ENCODE measurements around the gene FNDC11.

FNDC11 gene

GRCh38 chr20:63582382-63583063, 28.6 kb downstream of the FNDC11 start:
- DNase-seq, result no peak

DNA sequence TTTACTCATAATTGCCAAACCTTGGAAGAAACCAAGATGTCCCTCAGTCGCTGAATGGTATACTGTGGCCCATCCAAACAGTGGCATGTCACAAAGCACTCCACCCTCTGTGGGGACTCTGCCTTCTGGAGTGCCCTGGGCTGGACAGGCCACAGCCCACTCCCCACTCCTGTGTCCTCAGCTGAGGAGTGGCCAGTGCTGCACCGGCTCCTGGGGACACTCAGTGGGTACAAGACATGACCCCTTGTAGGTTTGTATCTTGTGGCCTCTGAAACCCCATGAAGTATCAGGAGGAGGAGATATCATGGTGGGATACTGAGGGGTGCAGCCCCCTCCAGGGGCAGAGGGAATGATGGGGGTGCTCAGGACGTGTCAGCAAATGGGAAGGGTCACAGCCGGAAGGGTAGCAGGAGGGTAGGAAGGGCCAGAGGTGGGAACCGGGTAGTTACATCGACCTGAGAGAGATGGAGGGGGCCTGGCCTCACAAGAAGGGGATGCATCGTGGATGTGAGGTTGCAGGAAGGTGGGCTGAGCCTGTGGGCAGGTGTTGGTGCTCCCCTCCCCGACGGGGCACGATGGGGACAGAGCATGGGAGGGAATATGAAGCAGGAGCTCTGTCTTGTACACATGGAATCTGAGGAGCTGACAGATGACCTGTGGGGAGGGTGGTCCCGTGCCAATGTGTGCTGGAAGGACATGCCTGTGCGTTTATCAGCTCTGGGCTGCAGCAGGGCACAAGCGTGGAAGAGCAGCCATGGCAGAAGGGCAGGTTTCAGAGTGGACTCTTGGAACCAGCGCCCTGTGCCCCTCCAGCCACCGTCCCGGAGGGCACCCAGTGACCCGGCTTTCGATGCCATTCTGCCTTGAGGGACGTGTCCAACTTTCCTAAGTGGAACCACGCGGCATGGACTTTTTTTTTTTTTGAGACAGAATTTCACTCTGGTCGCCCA, 31.9 kb downstream of the FNDC11 start:
- DNase-seq, result no peak

- no peak for DNase-seq
Observed at GRCh38 chr20:63586797-63587196, 32.8 kb downstream of the FNDC11 start.

GRCh38 chr20:63587256-63587655, 33.3 kb downstream of the FNDC11 start:
- no peak for DNase-seq

DNA sequence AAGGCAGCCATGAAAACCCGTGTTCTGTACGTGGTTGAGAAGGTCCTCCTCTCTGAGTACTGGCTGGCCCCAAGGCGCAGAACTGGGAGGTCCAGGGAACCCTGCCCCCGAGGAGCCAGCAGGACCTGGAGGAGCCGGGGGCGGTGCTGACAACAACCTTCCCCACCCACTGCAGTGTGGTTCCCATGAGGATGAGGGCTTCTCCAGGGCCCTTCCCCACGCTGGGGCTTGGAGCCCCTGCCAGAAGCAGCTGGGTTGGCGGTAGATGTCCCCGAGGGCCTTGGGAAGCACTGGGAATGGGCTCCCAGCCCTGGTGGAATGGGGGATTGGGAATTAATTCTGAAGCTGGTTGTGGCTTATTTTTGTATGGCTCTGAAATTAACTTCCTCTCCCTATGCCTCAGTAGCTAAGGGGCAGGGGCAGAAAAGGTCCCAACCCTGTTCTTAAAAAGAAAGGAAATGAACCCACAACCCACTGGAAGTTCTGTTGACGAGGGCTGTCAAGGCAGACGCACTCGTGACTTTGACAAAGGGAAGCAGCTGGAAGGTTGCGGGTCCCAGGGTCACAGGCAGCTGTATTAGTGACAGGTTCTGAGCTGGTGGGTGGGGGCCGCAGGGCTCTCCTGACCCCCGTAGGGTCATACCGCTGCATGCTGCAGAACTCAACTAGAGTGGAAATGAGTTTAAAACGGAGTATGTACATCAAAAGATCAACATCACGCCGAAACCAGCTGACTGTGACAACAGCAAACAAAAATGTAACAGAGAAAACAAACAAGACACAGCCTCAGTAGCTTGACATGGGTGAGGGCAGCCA, 34.0 kb downstream of the FNDC11 start:
- no peak for DNase-seq

DNA sequence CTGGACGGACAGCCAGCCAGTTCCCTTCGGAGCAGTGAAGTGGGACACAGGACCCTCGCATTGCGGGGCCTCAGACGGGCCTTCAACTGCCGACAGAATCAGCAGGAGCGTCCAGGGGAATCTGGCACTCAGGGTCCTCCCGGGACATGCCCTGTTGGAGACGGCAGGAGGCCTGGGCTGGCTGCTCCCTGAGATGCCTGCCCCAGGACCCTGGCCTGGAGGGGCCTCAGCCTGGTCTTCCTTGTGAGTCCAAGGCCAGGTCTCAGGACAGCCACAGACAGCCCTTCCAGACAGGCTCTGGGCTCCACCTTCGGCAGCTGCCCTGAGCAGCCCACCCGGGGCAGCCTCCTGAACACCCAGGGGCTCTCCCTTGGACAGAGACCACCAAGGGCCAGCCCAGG, 34.7 kb downstream of the FNDC11 start:
- DNase-seq, result no peak

DNA sequence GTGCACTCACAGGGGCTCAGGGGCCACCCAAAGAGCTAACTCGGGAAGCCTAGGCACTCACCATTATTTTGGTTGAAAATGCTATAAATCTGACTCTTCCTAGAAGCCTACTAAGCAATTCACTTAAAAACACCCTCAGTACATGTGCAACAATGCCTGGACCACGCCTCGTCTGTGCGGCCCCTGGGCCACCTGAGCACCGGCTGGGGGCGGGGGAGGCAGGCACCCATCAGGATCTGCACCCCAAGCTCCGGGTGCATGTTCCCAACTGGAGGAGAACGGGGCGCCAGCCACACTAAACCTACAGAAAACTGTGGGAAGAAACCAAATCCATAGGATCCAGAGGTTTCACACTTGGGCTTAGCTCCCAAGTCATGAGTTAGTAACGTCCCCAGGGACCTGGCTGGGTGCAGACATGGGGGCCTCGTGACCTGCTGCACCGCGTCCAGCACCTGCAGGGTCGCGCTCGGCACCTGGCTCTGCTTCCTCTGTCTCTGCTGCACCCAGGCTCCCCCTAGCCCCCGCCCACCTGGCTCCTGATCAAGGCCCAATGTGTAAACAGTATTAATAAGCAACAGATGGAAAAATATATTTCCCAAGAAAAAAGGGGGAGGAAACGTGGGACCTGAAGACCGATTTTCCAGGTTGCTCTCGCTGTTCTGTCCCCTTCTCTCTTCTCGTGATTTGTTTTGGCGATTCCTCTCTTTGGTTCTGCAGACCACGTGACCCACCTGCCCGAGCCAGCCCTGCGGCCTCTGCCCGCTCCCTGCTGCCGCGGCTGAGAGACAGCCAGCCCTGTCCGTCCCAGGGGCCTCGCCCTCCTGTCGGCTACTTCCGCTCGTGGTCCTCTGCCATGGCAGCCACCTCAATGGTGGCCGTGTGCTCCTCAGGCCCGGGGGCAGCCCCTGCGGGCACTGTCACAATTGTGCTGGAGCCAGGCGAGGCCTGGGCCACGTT, 35.6 kb downstream of the FNDC11 start:
- no peak for DNase-seq

DNA sequence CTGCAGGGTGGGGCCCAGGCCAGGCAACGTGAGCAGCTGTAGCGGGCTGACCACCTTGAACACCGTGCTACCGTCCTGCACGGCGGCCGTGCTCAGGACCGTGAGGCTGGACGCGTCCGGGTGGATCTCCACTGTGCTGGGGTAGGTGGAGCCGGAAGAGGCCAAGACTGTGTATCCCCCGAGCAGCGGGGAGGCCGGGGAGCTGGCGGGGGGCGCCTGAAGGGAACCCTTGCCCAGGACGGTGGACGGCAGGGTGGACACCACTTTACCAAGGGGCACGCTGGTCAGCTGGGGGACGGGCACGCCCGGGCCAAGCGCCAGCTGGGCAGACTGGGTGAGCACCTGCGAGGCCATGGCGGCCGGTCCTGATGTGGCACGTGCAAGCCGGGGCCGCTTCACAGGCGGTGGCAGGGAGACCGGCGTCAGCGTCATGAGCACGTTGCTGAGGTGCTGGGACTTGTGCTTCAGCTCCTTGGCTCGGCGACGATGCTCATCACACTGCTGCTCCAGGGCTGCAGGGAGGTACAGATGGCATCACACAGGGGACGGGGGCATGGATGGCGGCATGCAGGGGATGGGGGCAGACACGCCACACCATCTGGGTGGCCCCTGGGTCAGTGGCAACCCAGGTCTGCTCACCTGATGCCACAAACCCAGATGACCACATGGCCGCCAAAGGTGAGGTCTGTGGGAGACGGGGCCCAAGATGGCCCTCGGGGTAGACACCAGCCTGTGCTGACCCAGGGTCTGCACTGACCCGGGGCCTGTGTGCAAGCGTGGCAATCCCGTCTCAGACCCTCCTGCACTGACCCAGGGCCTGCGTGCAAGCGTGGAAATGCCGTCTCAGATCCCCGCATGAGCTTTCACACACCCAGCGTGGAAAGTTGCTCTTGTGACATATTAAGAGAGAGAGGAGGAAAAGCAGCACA, 36.5 kb downstream of the FNDC11 start:
- DNase-seq, result no peak

DNA sequence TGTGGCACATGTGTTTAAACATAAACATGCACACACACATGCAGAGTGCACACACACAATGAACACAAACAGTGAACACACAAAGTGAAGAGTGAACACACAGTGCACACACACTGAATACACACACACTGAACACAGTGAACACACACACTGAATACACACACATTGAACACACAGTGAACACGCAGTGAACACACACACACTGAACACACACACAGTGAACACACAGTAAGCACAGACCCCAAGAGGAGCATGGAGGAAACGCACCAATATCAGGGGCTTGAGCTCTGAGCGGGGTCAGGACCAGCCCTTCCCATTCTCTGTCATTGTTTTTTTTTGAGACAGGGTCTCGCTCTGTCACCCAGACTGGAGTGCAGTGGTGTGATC, 37.2 kb downstream of the FNDC11 start:
- no peak for DNase-seq

DNA sequence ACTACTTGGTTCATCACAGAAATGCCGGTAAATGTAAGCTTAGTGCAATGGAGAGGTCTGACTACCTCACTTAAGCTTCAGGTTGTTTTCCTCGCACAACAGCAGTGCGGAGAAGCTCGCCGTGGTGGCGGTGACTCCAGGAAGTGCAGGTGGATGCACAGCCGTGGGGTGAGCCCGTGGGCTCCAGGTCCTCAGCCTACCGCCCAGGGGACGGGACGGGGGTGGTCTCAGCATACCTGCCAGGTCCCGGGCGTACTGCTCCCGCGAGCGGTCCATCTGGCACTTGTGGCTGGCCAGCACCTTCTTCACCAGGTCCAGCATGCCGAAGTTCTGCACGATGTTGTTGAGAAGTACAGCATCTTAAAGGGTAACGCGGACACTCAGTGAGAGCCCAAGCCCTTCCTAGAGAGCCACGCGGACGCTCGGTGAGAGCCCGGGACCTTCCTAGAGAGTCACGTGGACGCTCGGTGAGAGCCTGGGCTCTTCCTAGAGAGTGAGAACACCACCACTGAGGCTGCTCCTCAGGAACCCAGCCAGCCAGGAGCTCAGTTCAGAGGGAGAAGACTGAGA, 37.9 kb downstream of the FNDC11 start:
- DNase-seq, result no peak

DNA sequence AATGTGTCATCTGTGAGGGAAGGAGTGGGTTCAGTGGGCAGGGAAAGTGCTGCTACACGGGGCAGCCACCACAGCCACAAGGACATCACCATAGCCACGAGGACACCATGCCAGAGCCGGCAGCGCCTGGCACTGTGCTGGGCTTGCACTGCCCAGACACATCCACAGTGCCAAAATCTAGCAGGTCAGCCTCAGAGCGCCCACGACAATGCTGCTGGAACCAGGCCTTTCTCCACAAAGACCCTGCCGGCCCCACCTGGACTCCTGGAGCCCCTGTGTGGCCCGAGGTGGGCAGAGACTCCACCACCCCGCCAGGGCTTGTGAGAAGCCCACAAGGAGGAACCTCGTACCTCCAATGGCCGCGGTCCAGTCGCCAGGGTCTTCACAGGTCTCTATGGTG, 38.7 kb downstream of the FNDC11 start:
- DNase-seq, result no peak

- no peak for DNase-seq
Observed at GRCh38 chr20:63594043-63594561, 40.1 kb downstream of the FNDC11 start.

DNA sequence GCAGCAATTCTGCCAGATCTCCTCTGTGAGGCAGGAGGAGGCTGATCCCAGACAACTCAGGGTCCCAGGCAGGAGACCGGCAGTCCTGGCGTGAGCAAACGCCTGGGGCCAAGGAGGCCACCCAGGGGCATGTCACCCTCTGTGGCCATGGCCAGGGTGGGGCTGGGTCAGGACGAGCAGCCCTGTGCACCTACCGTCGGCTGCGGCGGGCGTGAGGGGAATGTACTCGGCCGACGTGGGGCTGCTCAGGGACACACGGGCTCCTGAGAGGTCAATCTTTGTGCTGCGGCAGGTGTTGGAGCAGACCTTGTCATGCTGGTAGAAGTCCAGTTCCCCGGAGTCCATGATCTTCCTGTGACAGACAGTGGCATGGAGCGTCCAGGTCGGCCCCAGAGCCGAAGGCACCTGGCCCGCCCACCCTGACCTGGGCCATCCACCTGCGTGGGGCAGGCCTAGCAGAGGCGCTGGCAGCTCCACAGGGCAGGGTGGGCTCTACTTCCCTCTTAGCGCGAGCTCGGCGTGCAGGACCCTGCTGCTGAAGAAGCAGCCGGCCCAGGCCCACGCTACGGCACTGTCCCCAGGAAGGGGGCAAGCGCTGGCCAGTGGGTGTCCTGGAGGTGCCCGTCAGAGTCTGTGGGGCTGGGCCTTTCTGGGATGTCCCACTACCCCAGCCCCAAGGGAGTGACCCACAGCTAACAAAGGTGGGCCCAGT, 41.6 kb downstream of the FNDC11 start:
- no peak for DNase-seq

DNA sequence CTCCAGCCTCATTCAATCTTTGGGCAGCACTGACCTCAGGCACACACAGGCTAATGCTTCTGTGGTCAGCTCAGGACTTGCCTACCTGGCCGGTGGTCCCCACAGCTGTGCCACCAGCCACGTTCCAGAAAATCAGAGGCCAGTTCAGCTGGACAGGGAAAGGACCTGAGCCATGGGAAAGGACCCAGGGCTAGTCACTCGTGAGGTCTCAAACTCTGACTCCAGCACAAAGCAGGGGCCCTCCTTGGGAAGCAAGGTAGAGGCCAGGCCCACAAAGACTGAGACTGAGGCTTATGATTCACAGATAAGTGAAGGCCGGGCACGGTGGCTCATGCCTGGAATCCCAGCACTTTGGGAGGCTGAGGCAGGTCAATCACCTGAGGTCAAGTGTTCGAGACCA, 42.5 kb downstream of the FNDC11 start:
- no peak for DNase-seq

DNA sequence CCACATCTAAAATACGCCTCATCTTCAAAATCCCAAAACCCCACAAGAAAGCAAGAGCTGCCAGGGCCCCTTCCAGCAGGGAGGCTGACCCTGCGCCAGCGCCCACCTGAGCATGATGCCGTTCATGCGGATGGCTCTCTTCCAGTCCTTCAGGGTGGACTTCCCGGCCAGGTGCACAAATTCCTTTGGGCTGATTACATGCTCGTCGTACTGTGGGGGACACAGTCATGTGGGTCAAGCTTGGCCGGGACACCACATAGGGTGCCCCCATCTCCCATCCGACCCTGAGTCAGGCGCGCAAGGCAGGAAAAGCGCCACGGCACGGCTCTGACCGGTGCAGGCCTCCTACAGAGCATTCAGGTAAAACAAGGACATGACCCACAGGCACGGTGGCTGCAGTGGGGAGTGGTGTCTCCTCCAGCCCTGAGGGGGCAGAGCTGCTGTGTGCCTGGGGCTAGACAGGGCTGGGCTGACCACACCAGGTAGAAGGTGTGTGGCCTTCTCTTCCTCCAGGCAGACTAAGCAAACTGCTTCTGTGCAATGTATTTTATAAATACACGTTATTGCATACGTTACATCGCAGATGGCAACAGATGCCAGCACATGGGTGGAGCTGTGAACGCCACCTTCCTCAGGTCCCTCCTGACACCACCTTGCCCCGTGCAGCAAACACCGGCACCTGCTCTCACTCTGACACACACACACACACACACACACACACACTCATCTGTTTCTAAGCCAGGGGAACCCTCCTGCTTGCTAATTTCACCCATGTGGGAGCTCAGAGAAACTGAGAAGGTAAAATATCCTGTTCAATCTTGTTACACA, 43.9 kb downstream of the FNDC11 start:
- no peak for DNase-seq

DNA sequence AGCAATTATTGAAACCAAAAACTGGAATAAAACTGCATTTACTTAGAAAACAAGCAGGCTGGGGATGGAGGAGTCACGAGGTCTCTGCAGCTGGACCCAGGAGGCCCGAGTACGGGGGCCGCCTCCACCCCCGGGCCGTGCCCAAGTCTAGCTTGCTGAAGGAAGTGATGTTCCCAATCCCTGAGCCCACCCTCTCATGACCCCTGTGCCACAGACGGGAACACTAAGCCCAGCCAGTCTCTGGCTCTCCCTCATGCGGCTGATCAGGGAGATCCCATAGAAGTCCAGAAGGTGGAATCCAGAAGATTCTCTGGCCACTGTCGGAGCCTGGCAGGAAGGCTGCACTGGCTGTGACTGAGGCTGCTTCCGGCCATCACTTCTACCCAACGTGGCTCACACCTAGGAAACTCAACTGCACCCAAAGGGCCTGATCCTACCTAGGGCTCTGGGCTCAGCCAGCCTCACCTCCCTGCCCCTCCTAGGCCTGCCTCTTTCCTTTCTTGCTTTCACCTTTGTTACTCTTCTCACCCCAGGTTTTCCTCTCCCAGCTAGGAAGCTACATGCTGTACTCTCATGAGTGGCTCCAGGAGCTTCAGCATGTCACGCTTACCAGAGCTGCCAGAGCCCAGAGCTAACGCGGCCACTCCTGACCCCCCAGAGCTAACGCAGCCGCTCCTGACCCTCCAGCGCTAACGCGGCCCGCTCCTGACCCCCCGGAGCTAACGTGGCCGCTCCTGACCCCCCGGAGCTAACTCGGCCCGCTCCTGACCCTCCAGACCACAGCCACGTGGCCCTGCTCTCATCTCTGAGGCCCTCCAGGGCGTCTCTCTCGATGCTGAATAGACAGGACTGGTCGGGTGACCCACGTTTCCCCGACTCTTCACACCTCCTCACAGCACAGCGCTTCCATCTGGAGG, 44.8 kb downstream of the FNDC11 start:
- DNase-seq, result no peak

- DNase-seq, result no peak
Observed at GRCh38 chr20:63599396-63600050, 45.6 kb downstream of the FNDC11 start.

Data from NCI-H1417 (cell line).